Activated T-helper 1 cell treated with Interleukin-2 at 50 U/mL for 16 hours (primary cell): ENCODE data around the gene TSPAN6.

Experiments
- DNase-seq: peaks from one replicate; pipeline ENCODE4 v3.0.0-alpha.2; 2020; ENCODE audit warnings: low read depth

Gene TSPAN6

GRCh38 chrX:100636321-100636991 lies at the start of gene TSPAN6:
TSPAN6 (minus strand) TSS chrX:100636806; CDS start chrX:100636694, 112 bp downstream.
- DNase-seq = peak; percentile 53

- DNase-seq = no peak
Observed at GRCh38 chrX:100685997-100686305, 49.3 kb upstream of the TSPAN6 start.

GRCh38 chrX:100685284-100685996 lies 48.8 kb upstream of the TSPAN6 start:
- DNase-seq = peak; percentile 24

DNA sequence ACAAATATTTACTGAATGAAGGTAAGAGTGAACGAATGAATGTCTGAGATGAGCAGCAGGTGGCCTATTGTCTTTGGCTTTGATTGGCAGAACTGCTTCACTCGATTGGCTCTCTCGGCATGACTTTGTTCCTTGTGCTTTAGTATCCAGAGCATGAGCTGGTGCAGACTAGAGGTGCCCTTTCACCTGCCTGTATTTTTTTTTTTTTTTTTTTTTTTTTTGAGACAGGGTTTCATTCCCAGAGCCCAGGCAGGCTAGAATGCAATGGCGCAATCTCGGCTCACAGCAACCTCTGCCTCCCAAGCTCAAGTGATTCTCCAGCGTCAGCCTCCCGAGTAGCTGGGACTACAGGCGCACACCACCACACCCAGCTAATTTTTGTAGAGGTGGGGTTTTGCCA lies 46.3 kb upstream of the TSPAN6 start:
- DNase-seq = no peak

DNA sequence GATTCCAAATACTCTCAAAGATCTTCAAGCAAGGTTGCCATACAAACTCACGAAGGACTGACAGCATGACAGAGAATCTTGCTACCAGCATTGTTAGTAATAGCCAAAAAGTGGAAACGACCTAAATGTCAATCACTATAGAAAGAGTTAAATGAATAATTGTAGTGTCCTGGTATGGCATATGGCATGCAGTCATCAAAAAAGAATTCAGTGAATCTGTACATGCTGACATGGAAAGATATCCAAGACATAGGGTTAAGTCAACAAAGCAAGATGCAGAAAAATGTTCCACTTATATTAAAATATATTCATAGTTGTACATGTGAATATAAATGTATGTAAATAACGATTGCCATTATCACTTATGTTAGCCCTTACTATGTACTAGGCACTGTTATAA lies 45.0 kb upstream of the TSPAN6 start:
- no peak for DNase-seq

DNA sequence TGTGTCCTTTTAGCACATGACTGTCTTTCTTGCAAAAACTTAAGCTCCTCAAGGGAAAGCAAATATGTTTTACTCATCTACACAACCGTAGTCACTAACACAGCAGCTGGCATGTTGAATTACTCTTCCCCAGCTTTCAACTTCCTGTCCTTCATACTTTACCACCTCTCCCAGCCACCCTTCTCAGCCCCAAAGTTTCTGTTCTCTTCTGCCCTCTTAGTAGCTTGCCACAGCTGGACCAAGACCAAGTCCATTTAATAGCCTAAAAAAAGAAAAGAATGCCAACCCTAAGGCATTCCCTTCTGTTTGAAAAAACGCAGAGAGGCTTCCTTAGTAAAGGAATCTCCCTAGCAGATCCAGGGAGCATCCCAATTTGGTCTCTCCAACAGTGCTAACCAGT lies 44.1 kb upstream of the TSPAN6 start:
- no peak for DNase-seq

- no peak for DNase-seq
Observed at GRCh38 chrX:100677611-100678181, 41.1 kb upstream of the TSPAN6 start.

GRCh38 chrX:100674705-100675104 lies 38.1 kb upstream of the TSPAN6 start:
- no peak for DNase-seq

DNA sequence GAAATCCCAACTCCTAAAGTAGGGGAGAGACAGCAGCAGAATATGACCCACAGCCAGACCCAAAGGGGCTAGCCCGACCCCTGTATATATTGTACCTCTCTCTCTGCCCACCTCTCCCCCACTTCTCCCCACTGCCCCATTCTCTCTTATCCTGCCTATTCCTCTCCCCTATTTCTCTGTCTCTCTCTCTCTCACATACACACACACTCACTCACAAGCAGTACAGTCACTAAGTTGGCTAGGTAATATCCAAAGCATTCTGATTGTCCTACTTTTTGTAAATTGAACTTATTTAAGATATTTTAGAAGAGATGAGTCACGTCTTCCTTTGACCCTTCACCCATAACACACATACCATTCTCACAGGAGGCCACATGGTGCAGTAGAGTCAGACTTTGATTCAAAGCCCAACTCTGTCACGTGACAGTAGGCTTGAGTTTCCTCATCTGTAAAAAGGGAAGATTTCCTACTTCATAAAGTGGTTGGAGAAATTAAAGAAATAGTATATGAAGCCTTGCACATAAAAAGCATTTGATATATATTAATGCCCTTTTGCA lies 36.9 kb upstream of the TSPAN6 start:
- DNase-seq = no peak

- DNase-seq = no peak
Observed at GRCh38 chrX:100672966-100673365, 36.4 kb upstream of the TSPAN6 start.

DNA sequence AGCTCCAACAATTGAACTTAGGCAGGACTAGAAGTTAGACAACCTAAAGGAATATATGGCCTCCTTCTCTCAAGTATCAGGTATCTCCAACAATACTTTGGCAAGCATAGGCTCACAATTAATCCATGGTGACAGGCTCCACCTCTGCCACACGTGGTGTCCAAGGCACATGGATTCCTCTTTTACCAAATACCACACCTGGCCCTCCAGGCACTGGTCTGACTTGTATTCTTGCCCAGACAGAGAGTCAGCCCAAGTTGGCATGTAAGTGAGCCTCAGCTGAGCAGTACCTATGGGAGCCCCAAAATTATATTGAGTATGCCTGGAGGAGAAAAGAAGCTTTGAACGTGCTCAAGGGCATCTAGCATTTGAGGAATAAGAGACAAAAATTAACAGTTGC lies 27.0 kb upstream of the TSPAN6 start:
- DNase-seq = no peak

- DNase-seq = no peak
Observed at GRCh38 chrX:100662796-100663195, 26.2 kb upstream of the TSPAN6 start.

DNA sequence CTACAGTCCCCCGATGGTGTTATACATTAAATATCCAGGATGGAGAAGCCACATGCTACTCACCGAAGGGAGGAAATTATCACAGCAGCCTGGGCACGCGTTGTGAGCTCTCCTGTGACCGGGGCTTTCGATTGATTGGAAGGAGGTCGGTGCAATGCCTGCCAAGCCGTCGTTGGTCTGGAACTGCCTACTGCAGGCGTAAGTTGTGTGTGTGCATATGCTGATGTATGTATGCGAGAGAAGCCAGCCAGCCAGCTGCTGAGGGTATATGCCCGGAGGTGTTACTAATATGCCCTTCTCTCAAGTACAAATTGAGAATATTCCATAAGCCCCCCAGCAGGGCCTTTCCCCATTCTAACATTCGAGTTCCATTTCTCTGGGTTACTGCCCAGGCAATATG lies 25.6 kb upstream of the TSPAN6 start:
- no peak for DNase-seq

DNA sequence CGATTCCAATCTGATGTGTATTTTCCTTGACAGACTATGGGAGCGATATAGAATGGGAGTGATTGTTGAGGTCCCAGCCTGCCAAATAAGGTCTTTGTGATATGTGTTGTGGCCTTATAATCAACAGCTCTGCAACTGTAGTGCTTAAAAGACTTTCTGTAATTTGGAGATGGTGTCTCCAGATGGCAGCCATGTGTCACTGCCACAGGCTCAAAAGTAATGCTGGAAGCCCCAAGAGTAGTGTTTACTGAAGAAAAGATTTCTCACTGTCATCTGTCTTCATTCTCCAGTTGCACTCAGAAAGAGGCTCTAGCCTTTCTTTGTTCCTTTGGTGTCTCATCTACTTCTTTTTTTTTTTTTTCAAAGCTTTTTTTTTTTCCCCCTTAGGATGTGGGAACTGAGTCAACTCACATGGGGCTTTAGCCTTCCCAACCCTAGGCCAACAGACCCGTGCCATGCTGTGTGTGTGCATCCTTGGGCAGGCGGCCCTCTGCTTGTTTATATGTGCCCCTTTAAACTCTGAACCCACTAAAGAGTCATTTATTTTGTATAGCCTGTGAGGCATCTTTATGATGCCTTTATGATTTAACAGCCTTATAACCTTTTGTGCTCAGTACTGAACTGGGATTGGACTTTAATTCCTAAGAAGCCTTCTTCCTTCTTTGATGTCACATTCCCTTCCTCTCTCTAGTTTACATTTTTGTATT lies 23.0 kb upstream of the TSPAN6 start:
- DNase-seq = no peak

DNA sequence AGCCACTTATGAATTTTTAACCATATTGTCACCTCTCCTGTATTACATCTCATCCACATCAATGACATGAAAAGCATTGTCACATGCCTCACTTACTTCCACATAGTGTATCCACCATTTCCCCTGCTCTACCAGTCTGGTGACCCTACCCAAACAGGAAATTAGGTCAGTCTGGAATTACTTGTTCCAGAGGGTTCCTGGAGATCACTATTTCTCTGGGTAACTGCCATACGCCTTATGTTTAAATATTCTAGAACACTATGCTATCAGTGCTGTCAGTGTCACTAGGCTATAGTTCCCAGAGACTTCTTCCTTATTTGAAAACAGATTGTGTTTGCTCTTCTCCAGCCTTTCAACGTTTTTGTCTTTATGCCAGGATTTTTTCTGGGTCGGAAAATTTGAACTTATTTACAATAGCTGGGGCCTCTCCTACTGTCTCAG lies 22.4 kb upstream of the TSPAN6 start:
- no peak for DNase-seq

DNA sequence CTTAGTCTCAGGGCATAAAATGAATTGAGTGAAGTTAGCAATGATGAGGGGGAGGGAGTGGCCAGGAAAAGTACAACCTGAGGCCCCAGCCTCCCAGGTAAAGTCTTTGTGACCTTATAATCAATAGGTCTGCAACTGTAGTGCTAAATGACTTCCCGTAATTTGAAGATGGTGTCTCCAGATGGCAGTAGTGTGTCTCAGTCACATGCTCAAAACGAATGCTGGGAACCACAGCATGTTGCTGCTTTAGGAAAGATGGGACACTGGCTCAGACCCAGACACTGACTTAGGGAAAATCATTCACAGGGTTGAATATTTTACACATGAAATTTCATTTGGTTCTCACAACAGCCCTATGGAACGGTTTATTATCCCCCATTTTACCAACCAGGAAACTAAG lies 17.7 kb upstream of the TSPAN6 start:
- DNase-seq = no peak

GRCh38 chrX:100652266-100652665 lies 15.7 kb upstream of the TSPAN6 start:
- DNase-seq = no peak

DNA sequence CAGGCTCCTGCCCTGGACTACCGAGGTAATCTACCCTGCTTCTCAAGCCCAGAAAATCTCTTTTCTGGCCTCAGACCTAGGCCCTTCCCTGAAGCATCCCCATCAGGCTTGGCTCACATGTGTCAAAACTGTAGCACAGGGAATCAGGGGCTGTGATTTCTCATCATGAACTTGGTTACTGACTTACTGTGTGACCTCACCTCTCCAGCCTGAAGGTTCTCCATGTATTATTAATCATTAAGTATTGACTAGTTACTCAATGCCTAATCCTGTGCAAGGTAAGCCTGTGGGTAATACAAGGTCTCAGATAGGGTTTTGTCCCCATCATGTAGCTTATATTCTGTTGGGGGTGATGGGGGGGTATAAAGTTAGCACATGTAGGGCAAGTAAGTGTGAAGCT lies 14.2 kb upstream of the TSPAN6 start:
- DNase-seq = no peak

DNA sequence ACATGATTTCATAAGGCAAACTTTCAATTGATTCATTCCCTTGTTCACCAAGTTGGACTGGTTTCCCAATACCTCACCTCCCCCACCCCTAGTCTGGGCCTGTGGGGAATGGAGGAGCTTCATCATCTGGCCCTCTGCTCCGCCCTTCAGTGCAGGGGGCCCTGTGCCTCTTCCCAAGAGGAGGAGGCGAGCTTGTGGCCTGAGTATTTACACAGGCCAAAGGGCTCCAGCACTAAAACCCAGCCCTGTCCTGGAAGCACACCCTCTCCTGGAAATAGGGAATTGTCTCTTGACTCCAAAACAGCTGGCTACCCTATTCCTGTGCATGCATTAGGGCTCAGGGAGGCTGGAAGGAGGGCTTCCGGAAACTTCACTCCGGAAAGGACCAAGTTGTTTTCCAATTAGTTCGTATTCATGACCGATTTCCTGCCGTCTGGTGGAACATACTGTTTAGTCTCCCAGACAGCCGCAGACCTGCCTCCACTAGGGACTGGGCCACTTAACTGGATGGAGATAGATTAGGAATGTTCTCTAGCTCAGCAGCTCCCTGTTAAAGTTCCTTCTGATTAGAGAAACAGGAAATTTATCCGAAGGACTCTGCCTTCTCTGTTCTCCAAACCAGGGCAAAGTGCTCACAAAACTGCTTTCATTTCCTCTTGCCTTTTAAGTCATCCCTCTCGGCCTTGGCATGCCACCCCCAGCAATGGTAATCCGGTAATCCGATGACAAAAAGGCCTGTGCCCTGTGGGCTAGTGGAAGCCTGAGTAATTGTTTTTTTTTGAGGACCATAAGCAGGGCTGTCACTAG lies 13.1 kb upstream of the TSPAN6 start:
- no peak for DNase-seq

- no peak for DNase-seq
Observed at GRCh38 chrX:100648458-100649417, 12.1 kb upstream of the TSPAN6 start.

- DNase-seq = no peak
Observed at GRCh38 chrX:100647739-100648138, 11.1 kb upstream of the TSPAN6 start.
